NCI-H748 (cell line): ENCODE measurements around the gene DUSP22.
"Not testable (repeated sequence)": the region's sequence is repeated elsewhere in the genome, so short reads cannot be mapped to it uniquely, and the experiment has no call there.

ENCODE experiments used
- DNase-seq: peaks from one replicate; lab custom pipeline; 2025; ENCODE audit not compliant: unreplicated experiment; lab: John Stamatoyannopoulos, UW

DUSP22 gene

GRCh38 chr6:377641-378020 is 85.3 kb downstream of the DUSP22 start:
- not testable (repeated sequence) for DNase-seq

GRCh38 chr6:378090-378957 is 86.0 kb downstream of the DUSP22 start:
- no peak for DNase-seq

- no peak for DNase-seq
These were observed 86.7 kb downstream of the DUSP22 start for GRCh38 chr6:378958-379409.

- DNase-seq, result no peak
These were observed 87.3 kb downstream of the DUSP22 start for GRCh38 chr6:379410-380181.

- DNase-seq, result no peak
These were observed 88.2 kb downstream of the DUSP22 start for GRCh38 chr6:380234-381218.

GRCh38 chr6:381742-382461 is 89.6 kb downstream of the DUSP22 start:
- DNase-seq, result no peak

- DNase-seq, result no peak
These were observed 90.9 kb downstream of the DUSP22 start for GRCh38 chr6:382883-383810.

GRCh38 chr6:383856-384255 is 91.6 kb downstream of the DUSP22 start:
- no peak for DNase-seq

- no peak for DNase-seq
These were observed 92.6 kb downstream of the DUSP22 start for GRCh38 chr6:384898-385297.

GRCh38 chr6:385614-386013 is 93.3 kb downstream of the DUSP22 start:
- no peak for DNase-seq

GRCh38 chr6:386688-387266 is 94.5 kb downstream of the DUSP22 start:
- DNase-seq, result no peak

- no peak for DNase-seq
These were observed 95.0 kb downstream of the DUSP22 start for GRCh38 chr6:387293-387741.

GRCh38 chr6:388202-388903 is 96.1 kb downstream of the DUSP22 start:
- DNase-seq, result no peak

- DNase-seq, result no peak
These were observed 96.9 kb downstream of the DUSP22 start for GRCh38 chr6:389143-389542.

- no peak for DNase-seq
These were observed 97.3 kb downstream of the DUSP22 start for GRCh38 chr6:389622-390021.

GRCh38 chr6:390914-391558 is 98.7 kb downstream of the DUSP22 start:
- DNase-seq, result no peak

GRCh38 chr6:391559-392440 is 99.5 kb downstream of the DUSP22 start, which contains the start of gene IRF4:
Gene IRF4 (plus strand): TSS chr6:391752. CDS start chr6:393153, 1,401 bp downstream.
- DNase-seq, result peak; percentile 38
